HG03280 (cell line): ENCODE measurements around the gene FAF2.
A peak's percentile ranks its signal among the peaks of the same experiment; 100 is the strongest.
"Not testable (repeated sequence)": the region's sequence is repeated elsewhere in the genome, so short reads cannot be mapped to it uniquely, and the experiment has no call there.

Experiments
- ATAC-seq: cut with Tn5 transposase; IDR thresholded peaks from one replicate; pipeline ENCODE4 v1.9.1; 2021; ENCODE audit warnings: mild to moderate bottlenecking, moderate library complexity; ENCODE audit not compliant: unreplicated experiment

Gene FAF2, protein sequence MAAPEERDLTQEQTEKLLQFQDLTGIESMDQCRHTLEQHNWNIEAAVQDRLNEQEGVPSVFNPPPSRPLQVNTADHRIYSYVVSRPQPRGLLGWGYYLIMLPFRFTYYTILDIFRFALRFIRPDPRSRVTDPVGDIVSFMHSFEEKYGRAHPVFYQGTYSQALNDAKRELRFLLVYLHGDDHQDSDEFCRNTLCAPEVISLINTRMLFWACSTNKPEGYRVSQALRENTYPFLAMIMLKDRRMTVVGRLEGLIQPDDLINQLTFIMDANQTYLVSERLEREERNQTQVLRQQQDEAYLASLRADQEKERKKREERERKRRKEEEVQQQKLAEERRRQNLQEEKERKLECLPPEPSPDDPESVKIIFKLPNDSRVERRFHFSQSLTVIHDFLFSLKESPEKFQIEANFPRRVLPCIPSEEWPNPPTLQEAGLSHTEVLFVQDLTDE

DNA sequence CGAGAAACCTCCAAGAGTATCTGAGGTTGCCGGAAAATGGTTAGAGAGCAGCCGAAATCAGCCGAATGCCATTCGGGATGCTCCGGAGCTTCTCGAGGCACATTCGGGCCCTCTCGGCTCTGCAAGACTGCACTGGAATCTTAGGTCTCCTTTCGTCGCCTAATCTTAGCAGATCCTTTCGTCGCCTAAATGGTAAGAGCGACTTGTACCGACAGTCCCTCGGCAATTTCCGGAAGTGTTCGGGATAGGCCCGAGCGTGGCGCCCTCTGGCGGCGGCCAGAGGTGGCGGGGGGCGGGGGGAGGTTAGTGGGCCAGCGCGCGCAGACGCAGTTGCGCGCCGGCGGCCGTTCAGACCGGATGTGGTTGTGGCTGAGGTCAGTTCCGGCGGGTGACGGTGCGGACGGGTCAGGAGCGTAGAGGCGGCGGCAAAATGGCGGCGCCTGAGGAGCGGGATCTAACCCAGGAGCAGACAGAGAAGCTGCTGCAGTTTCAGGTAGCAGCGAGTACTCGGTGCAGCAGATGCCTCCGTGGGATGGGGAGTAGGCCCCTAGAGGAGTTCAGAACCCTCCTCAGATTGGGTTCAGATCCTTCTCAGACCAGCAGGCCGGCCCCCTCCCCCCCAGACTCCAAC lies at the start of gene FAF2:
FAF2 (plus strand) TSS at position 408 of the 631 bp plus-strand sequence; CDS start at position 431, 23 bp downstream.
- ATAC-seq: peak; percentile 93

- ATAC-seq: no peak
These were observed 47.6 kb upstream of the FAF2 start for GRCh38 chr5:176400382-176401156.

- no peak for ATAC-seq
These were observed 46.6 kb upstream of the FAF2 start for GRCh38 chr5:176401281-176402205.

- ATAC-seq: no peak
These were observed 42.3 kb upstream of the FAF2 start for GRCh38 chr5:176405656-176406435.

- no peak for ATAC-seq
These were observed 41.6 kb upstream of the FAF2 start for GRCh38 chr5:176406436-176407052.

DNA sequence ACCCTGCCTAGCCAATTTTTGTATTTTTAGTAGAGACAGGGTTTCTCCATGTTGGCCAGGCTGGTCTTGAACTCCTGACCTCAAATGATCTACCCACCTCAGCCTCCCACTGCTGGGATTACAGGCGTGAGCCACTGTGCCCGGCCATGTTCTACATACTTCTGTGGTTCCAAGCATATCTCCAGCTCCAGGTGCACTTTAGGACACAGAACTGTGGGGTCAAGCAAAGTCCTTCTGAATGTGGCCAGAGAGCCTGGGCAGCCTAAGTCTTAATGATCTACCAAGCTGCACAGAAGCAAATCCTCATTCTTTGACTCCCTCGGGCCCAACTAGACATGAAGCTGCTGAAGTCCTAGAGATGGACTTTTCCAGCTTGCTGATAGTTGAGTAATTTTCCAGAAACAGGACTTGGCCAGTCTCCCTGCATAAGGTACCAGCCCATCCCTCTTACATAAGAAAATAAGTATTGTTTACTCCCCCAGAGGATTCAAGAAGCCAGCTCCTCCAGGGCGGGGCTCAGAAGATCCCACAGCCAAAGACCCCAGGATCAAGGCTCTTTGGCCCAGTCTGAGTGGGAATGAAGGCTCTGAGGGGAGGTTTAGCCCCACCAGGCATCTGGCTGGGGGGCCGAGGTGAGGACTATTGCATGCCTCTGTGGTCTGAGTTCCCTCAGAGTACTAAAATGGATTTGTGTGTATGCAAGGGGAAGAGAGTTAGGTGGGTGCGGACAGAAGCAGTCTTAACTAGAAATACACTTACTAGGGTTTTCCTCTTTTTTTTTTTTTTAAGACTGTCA lies 40.5 kb upstream of the FAF2 start:
- no peak for ATAC-seq

GRCh38 chr5:176408252-176408573 lies 40.0 kb upstream of the FAF2 start:
- not testable (repeated sequence) for ATAC-seq

DNA sequence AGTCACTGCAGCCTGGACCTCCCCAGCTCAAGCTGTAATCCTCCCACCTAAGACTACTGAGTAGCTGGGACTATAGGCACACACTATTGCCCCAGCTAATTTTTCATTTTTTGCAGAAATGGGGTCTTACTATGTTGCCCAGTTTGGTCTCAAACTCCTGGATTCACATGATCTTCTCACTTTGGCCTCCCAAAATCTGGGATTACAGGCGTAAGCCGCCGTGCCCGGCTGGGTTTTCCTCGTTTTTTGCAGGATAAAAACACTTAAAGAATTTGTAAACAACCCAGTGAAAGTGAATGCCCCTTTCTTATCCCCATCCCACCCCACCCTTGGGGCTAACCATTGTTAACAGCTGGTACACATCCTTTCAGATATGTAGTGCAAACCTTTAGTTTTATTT lies 39.6 kb upstream of the FAF2 start:
- no peak for ATAC-seq

GRCh38 chr5:176409765-176410164 lies 38.4 kb upstream of the FAF2 start:
- ATAC-seq: no peak

- ATAC-seq: no peak
These were observed 37.6 kb upstream of the FAF2 start for GRCh38 chr5:176410486-176411180.

DNA sequence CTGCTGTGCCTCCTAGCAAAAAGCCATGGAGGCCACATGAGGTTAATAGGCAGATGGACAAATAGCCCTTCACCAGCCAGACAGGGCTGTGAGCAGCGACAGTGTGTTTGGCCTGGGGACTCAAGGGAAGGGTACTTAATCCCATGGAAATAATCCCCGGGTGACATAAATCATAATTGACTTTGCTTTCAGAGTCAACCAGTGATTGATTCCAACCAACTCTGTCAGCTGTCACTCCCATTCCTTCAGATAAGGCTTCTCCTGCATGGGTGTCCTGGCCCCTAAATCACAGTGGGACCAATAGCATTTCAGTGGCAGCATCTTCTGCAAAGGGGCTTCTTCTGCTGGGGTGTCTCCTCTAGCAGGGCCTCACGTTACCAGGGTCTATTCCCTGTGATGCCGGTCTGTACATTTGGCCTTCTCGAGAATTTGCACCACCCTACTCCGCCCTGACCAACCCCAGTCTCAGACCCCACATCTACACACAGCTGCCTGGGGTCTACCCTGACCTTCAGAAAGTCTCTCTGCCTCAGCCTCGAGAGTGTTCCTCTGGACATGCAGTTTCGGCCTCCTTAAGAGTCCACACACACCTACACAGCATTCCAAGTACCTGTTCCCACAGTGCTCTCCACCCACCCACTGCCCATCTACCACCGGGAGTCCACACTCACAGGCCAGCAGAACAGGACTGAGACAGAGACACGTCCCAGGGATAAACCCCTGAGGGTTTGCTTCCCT lies 35.5 kb upstream of the FAF2 start:
- no peak for ATAC-seq

- no peak for ATAC-seq
These were observed 35.0 kb upstream of the FAF2 start for GRCh38 chr5:176413255-176413565.

DNA sequence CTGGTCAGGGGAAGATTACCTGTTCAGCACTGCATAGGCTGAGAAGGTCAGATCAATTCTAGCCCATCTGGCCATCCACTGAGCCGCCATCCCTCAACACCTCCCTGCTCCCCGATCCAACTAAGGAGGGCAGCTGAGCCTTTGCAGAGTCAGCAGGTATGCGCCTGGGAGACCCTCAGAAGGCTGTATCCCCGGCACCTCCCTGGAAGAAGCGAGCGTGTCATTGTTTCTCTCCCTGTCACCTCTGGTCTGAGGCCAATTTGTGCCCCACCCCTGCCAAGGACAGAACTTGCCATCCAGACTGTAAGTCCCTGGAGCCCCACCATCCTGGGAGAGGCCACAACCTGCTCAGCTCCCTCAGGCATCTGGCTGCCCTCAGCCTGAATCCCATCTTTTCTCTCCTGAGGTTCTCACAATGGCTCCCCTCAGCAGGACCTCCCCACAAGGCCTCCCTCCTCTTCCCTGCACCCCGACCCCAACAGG lies 34.4 kb upstream of the FAF2 start:
- no peak for ATAC-seq

- no peak for ATAC-seq
These were observed 33.5 kb upstream of the FAF2 start for GRCh38 chr5:176414704-176415103.

DNA sequence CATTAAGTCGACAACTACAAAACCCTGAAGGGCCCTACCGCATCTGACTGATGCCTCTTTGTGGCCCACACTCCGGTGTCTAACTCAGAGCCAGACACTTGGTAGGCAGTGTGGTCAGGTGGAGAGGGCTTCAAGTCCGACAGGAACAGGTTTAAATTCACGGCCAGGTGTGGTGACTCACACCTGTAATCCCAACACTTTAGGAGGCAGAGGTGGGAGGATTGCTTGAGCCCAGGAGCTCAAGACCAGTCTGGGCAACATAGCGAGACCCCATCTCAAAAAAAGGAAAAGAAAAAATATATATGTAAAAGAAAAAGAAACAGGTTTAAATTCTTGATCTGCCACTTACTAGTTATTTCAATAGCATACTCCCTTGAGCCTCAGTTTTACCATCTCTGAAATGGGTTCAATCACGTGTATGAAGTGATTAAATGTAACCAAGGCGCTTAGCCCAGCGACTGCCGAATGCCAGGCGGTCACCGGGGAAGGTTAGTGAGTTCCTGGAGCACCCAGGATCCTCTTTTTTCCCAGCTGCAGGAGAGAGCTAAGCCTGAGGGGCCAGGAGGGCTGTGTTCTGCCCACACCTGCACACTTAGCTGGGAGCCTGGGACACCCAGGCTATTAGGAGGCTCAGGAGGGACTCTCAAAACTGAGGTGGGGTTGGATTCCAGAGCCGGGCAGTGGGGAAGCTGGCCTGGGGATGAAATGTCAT lies 32.8 kb upstream of the FAF2 start:
- ATAC-seq: no peak
